Measurements from ENCODE around the gene FZD10. TPM values are rescaled to one million over a fixed set of nuclear protein-coding genes. Genes with fewer than 3 reads are reported as not detected.

Gene FZD10
- total and polyA plus RNA-seq, 12 donors: 0.04 to 0.24 (median 0.07) TPM; not detected in 5

DNA sequence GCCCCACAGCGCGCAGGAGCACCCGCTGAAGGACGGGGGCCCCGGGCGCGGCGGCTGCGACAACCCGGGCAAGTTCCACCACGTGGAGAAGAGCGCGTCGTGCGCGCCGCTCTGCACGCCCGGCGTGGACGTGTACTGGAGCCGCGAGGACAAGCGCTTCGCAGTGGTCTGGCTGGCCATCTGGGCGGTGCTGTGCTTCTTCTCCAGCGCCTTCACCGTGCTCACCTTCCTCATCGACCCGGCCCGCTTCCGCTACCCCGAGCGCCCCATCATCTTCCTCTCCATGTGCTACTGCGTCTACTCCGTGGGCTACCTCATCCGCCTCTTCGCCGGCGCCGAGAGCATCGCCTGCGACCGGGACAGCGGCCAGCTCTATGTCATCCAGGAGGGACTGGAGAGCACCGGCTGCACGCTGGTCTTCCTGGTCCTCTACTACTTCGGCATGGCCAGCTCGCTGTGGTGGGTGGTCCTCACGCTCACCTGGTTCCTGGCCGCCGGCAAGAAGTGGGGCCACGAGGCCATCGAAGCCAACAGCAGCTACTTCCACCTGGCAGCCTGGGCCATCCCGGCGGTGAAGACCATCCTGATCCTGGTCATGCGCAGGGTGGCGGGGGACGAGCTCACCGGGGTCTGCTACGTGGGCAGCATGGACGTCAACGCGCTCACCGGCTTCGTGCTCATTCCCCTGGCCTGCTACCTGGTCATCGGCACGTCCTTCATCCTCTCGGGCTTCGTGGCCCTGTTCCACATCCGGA, 1.4 kb downstream of the FZD10 start:
- no peaks in the 10 kb centered on the region for H3K36me3 ChIP-seq
- intact Hi-C loops (cut with DNase I): no loop called here
- peak overlapping the region in 1 of 10 donors; percentile 49 for H3K4me3 ChIP-seq
- ATAC-seq: no peak
- no peak overlapping the region for H3K27ac ChIP-seq
- peaks cover 0 to 27% (median 14%) of the 10 kb centered on the region in 9 donors for H3K4me1 ChIP-seq
- TF ChIP-seq, protein P1, sequence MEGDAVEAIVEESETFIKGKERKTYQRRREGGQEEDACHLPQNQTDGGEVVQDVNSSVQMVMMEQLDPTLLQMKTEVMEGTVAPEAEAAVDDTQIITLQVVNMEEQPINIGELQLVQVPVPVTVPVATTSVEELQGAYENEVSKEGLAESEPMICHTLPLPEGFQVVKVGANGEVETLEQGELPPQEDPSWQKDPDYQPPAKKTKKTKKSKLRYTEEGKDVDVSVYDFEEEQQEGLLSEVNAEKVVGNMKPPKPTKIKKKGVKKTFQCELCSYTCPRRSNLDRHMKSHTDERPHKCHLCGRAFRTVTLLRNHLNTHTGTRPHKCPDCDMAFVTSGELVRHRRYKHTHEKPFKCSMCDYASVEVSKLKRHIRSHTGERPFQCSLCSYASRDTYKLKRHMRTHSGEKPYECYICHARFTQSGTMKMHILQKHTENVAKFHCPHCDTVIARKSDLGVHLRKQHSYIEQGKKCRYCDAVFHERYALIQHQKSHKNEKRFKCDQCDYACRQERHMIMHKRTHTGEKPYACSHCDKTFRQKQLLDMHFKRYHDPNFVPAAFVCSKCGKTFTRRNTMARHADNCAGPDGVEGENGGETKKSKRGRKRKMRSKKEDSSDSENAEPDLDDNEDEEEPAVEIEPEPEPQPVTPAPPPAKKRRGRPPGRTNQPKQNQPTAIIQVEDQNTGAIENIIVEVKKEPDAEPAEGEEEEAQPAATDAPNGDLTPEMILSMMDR (IDR thresholded peaks at IDR 0.05): no peak
- no peaks in the 10 kb centered on the region for H3K9me3 ChIP-seq
- WGBS, 2 donors: 5 to 8% methylated on average over 71 of the region's 71 CpGs
- no peak for DNase-seq
- peaks cover 36 to 99% (median 92%) of the 10 kb centered on the region in 7 donors for H3K27me3 ChIP-seq

DNA sequence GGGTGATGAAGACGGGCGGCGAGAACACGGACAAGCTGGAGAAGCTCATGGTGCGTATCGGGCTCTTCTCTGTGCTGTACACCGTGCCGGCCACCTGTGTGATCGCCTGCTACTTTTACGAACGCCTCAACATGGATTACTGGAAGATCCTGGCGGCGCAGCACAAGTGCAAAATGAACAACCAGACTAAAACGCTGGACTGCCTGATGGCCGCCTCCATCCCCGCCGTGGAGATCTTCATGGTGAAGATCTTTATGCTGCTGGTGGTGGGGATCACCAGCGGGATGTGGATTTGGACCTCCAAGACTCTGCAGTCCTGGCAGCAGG, 1.9 kb downstream of the FZD10 start:
- intact Hi-C loops (cut with DNase I): no loop called here
- ATAC-seq: no peak
- 19 to 21% methylated on average over 18 of the region's 18 CpGs for WGBS, 2 donors
- DNase-seq: no peak
- Histone ChIP-seq H3K4me1 (peaks cover 0 to 27% (median 14%) of the 10 kb centered on the region in 9 donors), H3K9me3 (no peaks in the 10 kb centered on the region), H3K36me3 (no peaks in the 10 kb centered on the region), H3K4me3 (no peak overlapping the region), H3K27ac (no peak overlapping the region), H3K27me3 (peaks cover 36 to 99% (median 90%) of the 10 kb centered on the region in 7 donors)
- TF ChIP-seq, protein P1 (IDR thresholded peaks at IDR 0.05): no peak

DNA sequence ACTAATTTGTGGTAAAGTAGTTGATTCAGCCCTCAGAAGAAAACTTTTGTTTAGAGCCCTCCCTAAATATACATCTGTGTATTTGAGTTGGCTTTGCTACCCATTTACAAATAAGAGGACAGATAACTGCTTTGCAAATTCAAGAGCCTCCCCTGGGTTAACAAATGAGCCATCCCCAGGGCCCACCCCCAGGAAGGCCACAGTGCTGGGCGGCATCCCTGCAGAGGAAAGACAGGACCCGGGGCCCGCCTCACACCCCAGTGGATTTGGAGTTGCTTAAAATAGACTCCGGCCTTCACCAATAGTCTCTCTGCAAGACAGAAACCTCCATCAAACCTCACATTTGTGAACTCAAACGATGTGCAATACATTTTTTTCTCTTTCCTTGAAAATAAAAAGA, 2.7 kb downstream of the FZD10 start:
- intact Hi-C loops (cut with DNase I): loop anchor here in 1 of 10 donors (5.0 kb wide), 1 partner anchor 1452 kb away; no protein-coding TSS in a partner anchor
- DNase-seq: no peak
- H3K27me3 ChIP-seq: peaks cover 37 to 99% (median 90%) of the 10 kb centered on the region in 7 donors

DNA sequence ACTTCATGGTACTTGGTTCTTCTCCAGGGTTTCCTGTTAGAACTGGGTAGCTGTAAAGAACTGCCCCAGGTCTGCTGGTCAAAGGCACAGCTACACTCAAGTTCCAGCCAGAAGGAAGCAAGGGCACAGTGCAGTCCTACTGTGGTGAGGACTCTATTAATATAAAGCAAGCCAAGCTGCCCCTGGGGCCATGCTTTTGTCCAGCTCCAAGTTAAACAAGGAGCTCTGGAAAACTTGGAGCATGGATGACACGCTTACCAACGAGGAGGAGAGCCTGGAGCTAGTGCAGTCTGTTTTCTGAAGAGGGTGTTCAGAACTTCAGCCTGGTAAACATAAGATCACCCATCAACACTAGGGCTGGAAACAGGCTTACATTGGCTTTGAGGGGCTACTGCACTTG, 4.0 kb downstream of the FZD10 start:
- ATAC-seq (no peak), DNase-seq (no peak)
- Histone ChIP-seq H3K27ac (no peak overlapping the region), H3K4me3 (no peak overlapping the region), H3K4me1 (peaks cover 0 to 16% (median 7%) of the 10 kb centered on the region in 9 donors), H3K27me3 (peaks cover 29 to 99% (median 87%) of the 10 kb centered on the region in 7 donors), H3K36me3 (no peaks in the 10 kb centered on the region), H3K9me3 (no peaks in the 10 kb centered on the region)
- 46 to 57% methylated on average over 2 of the region's 2 CpGs for WGBS, 2 donors
- TF ChIP-seq, protein P1 (IDR thresholded peaks at IDR 0.05): no peak
- intact Hi-C loops (cut with DNase I): loop anchor here in 1 of 10 donors (5.0 kb wide), 1 partner anchor 1451 kb away; no protein-coding TSS in a partner anchor

More for the DNA sequence above, 2.7 kb downstream of the FZD10 start:
- TF ChIP-seq, protein P1 (IDR thresholded peaks at IDR 0.05): no peak
- no peaks in the 10 kb centered on the region for H3K36me3 ChIP-seq
- 22 to 26% methylated on average over 5 of the region's 5 CpGs for WGBS, 2 donors
- H3K4me1 ChIP-seq: peaks cover 0 to 27% (median 14%) of the 10 kb centered on the region in 9 donors
- no peak overlapping the region for H3K4me3 ChIP-seq
- no peaks in the 10 kb centered on the region for H3K9me3 ChIP-seq
- no peak overlapping the region for H3K27ac ChIP-seq
- ATAC-seq: no peak

Measured in heart right ventricle (tissue), 16 donors.